ENCODE data around the gene LCOR. TPM values are rescaled to one million over a fixed set of nuclear protein-coding genes. Genes with fewer than 3 reads are reported as not detected.

Gene LCOR
- total and polyA plus RNA-seq, 9 of the 15 experiments (the other 6 are each of a cell fraction or from before 2014, with no cell fraction given), result 3.6 to 25.2 (median 14.4) TPM

DNA sequence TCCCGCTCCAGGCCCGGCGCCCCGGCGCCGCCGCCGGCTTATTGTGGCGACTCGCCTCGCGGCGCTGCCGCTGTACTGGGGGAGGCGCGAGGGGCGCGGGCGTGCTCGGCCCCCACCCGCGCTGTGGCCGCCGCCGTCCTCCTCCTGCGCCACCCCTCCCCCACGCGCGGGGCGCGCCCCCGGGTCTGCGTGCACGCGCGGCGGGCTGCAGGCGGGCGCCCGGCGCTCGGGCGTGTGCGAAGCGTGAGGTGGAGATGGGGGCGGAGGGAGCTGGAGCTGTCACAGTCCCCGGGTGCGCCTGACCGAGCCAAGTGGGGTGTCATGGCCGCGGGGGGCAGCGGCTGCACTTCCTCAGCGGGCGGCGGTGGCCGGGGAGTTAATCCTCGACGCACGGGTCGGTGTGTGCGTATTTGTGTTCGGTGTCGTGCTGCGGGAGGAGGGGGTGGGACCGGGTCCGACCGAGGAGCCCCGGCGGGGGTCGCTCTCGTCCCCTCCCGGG, 672 bp downstream of the LCOR start (continued):
- TF ChIP-seq SIX5 (IDR thresholded peaks at IDR 0.05; ENCODE audit: borderline replicate concordance in 1 of 2, insufficient read depth in 1 of 2, low read depth in 1 of 2, low read length in 2 of 2), result no peak
- no peak for TF ChIP-seq ZNF384 (IDR thresholded peaks at IDR 0.05; ENCODE audit: low read depth, low read length)
- TF ChIP-seq CHCHD3 (CRISPR knock-in tag; IDR thresholded peaks at IDR 0.05), result no peak
- TF ChIP-seq, protein P1, sequence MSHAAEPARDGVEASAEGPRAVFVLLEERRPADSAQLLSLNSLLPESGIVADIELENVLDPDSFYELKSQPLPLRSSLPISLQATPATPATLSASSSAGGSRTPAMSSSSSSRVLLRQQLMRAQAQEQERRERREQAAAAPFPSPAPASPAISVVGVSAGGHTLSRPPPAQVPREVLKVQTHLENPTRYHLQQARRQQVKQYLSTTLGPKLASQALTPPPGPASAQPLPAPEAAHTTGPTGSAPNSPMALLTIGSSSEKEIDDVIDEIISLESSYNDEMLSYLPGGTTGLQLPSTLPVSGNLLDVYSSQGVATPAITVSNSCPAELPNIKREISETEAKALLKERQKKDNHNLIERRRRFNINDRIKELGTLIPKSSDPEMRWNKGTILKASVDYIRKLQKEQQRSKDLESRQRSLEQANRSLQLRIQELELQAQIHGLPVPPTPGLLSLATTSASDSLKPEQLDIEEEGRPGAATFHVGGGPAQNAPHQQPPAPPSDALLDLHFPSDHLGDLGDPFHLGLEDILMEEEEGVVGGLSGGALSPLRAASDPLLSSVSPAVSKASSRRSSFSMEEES (CRISPR knock-in tag; IDR thresholded peaks at IDR 0.05), result no peak
- no peak for TF ChIP-seq ZNF785 (CRISPR knock-in tag; IDR thresholded peaks at IDR 0.05)
- TF ChIP-seq, protein P2, sequence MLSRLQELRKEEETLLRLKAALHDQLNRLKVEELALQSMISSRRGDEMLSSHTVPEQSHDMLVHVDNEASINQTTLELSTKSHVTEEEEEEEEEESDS (CRISPR knock-in tag; IDR thresholded peaks at IDR 0.05), result no peak
- no peak for TF ChIP-seq TBP (optimal IDR thresholded peaks at IDR 0.05; ENCODE audit: low read depth, low read length)
- TF ChIP-seq CXXC5 (CRISPR knock-in tag; IDR thresholded peaks at IDR 0.05), result peak; percentile 78
- TF ChIP-seq EHMT2 (IDR thresholded peaks at IDR 0.05), result no peak
- no peak for TF ChIP-seq ZNF12 (CRISPR knock-in tag; IDR thresholded peaks at IDR 0.05)
- TF ChIP-seq, protein P3, sequence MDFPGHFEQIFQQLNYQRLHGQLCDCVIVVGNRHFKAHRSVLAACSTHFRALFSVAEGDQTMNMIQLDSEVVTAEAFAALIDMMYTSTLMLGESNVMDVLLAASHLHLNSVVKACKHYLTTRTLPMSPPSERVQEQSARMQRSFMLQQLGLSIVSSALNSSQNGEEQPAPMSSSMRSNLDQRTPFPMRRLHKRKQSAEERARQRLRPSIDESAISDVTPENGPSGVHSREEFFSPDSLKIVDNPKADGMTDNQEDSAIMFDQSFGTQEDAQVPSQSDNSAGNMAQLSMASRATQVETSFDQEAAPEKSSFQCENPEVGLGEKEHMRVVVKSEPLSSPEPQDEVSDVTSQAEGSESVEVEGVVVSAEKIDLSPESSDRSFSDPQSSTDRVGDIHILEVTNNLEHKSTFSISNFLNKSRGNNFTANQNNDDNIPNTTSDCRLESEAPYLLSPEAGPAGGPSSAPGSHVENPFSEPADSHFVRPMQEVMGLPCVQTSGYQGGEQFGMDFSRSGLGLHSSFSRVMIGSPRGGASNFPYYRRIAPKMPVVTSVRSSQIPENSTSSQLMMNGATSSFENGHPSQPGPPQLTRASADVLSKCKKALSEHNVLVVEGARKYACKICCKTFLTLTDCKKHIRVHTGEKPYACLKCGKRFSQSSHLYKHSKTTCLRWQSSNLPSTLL (IDR thresholded peaks at IDR 0.05), result no peak
- no peak for TF ChIP-seq MCM7 (IDR thresholded peaks at IDR 0.05)
- TF ChIP-seq KHSRP (IDR thresholded peaks at IDR 0.05), result no peak
- TF ChIP-seq ZNF253 (CRISPR knock-in tag; conservative IDR thresholded peaks at IDR 0.05), result no peak
- TF ChIP-seq BACH1 (tag; IDR thresholded peaks at IDR 0.05), result peak; percentile 91
- TF ChIP-seq, protein P4, sequence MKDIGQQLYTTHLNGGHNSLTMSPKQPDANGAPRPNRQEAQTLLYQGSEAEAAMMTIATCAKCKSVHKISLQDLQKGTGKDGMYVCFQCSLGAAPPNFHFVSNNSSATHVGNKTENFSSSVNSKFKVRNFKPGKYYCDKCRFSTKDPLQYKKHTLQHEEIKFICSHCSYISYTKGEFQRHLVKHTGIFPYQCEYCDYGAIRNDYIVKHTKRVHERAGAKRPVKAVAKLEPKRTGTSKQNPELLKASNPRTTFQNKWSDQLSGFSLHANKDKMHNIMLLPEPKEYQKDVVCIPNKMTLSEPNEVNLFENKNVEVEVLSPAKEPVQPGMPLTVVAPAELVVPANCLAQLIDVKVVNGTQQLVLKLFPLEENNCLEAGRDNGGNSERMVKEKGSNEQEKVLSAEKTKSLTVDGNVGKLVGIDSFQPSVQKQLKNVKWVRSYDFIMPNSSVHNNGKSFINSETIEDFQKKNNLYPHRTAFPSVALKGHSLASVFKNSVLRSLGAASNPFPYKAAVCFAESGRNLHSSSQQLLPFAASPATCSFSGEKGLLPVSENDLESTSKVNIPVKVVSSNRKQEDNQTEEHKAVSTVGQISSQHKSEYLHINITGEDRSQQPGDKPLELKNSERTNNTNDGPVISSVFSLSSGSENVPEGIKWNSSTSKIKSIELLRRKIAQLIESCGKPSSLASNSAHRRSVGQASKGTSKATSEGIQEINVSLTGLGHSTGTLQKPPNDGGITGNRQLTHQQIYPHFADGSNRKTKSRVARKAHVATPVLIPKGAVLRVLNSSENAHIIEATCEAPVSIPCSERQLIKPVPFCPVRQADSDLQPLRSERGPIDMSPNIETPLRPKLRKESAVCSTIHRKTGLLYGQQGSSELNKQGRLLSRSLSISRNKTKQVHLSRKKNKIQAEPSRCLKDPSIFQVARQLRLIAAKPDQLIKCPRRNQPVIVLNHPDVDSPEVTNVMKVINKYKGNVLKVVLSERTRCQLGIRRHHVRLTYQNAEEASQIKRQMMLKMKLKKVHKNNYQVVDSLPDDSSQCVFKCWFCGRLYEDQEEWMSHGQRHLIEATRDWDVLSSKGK (CRISPR knock-in tag; IDR thresholded peaks at IDR 0.05), result no peak
- TF ChIP-seq ZFP36 (IDR thresholded peaks at IDR 0.05; ENCODE audit: low read depth, low read length, partially characterized antibody), result no peak
